SU-DHL-6 (cell line): ENCODE measurements around the gene TWSG1.

Experiments
- EZH2phosphoT487 ChIP-seq: fragments of 200-600 bp; sonication (generic), shearing (Covaris generic); conservative IDR thresholded peaks from 2 replicates; pipeline ENCODE4 v1.6.1; 2018; ENCODE audit warnings: mild to moderate bottlenecking, antibody characterized with exemption, low read length, moderate library complexity, mixed read lengths
- TF ChIP-seq, protein P1 (sequence below): fragments of 200-600 bp; sonication (generic); IDR thresholded peaks from one replicate; pipeline ENCODE4 v1.5.1; 2017; ENCODE audit warnings: antibody characterized with exemption, mild to moderate bottlenecking, low read length, moderate library complexity; ENCODE audit not compliant: insufficient read depth, poor library complexity, severe bottlenecking

DNA sequence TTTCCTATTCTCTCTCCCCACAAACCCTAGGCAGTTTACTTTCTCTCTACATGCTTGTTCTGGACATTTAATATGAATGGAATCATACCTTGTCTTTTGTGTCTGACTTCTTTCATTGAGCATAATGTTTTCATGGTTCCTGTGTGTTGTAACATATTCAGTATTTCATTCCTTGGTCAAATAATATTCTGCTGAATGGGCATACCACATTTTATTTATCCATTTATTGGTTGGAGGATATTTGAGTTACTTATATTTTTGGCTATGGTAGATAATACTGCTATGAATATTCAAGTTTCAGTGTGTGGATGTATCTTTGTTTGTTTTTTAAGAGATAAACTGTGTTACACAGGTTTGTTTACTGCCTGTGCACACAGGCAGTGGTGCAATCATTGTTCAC lies 9.0 kb downstream of the TWSG1 start:
- TF ChIP-seq, protein P1, sequence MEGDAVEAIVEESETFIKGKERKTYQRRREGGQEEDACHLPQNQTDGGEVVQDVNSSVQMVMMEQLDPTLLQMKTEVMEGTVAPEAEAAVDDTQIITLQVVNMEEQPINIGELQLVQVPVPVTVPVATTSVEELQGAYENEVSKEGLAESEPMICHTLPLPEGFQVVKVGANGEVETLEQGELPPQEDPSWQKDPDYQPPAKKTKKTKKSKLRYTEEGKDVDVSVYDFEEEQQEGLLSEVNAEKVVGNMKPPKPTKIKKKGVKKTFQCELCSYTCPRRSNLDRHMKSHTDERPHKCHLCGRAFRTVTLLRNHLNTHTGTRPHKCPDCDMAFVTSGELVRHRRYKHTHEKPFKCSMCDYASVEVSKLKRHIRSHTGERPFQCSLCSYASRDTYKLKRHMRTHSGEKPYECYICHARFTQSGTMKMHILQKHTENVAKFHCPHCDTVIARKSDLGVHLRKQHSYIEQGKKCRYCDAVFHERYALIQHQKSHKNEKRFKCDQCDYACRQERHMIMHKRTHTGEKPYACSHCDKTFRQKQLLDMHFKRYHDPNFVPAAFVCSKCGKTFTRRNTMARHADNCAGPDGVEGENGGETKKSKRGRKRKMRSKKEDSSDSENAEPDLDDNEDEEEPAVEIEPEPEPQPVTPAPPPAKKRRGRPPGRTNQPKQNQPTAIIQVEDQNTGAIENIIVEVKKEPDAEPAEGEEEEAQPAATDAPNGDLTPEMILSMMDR, result no peak
- no peak for TF ChIP-seq EZH2phosphoT487
